A549 (cell line): ENCODE data around the gene GNL3L. TPM values are rescaled to one million over a fixed set of nuclear protein-coding genes. Genes with fewer than 3 reads are reported as not detected.

Source experiments
- ATAC-seq, 2 experiments: fragments of 200-7000 bp in 1 of 2; fragments of >200 bp in 1 of 2; cut with Nextera tagmentation in 1 of 2; cut with Tn5 transposase in 1 of 2; 3 replicates each; pipeline versions ENCODE4 v1.8.0 to v1.9.1; 2018 to 2020; ENCODE audit warnings: mild to moderate bottlenecking in 1 of 2, moderate library complexity in 1 of 2
- CTCF ChIA-PET: fragments of 300-600 bp; sonication (Branson Sonifier 250); formaldehyde crosslinking; extraction: SDS; loops from one replicate; lab custom pipeline; 2021; ENCODE audit warnings: antibody characterized with exemption, inconsistent platforms; lab: Yijun Ruan, JAX
- POLR2A ChIA-PET: fragments of 350-600 bp; formaldehyde crosslinking; extraction: SDS; loops from one replicate; lab custom pipeline; 2021; ENCODE audit warnings: antibody characterized with exemption, inconsistent platforms; lab: Yijun Ruan, JAX
- DNase-seq, 2 experiments: peaks; one replicate each; pipeline versions ENCODE4 v3.0.0 to v3.0.0-alpha.2; 2011 to 2016; ENCODE audit warnings: low read depth in 1 of 2, low spot score in 1 of 2
- FAIRE-seq: peaks from 2 replicates; lab custom pipeline; 2011; peaks lifted over from hg19 to GRCh38; lab: Jason Lieb, UNC
- H3K27ac ChIP-seq, 2 experiments: fragments of >200 bp; sonication (Bioruptor Twin); formaldehyde crosslinking; 3 replicates each; pipeline ENCODE4 v1.5.1; 2016 to 2017
- H3K4me1 ChIP-seq: fragments of >200 bp; sonication (Bioruptor Twin); formaldehyde crosslinking; 3 replicates; pipeline ENCODE4 v1.6.1; 2016
- H3K4me2 ChIP-seq: fragments of >200 bp; sonication (Bioruptor Twin); formaldehyde crosslinking; 3 replicates; pipeline ENCODE4 v1.6.1; 2016
- H3K4me3 ChIP-seq: fragments of >200 bp; sonication (Bioruptor Twin); formaldehyde crosslinking; 3 replicates; pipeline ENCODE4 v1.5.1; 2016
- H3K9me3 ChIP-seq: fragments of >200 bp; sonication (Bioruptor Twin); formaldehyde crosslinking; 3 replicates; pipeline ENCODE4 v1.6.1; 2016
- CHD2 ChIP-seq: fragments of 150-350 bp; IDR thresholded peaks from 2 replicates; pipeline ENCODE4 v1.6.1; 2014; ENCODE audit warnings: low read length; ENCODE audit not compliant: partially characterized antibody
- ESRRA ChIP-seq: fragments of 150-350 bp; IDR thresholded peaks from 2 replicates; pipeline ENCODE4 v1.6.1; 2014; ENCODE audit warnings: mild to moderate bottlenecking, low read length, borderline replicate concordance
- FOSB ChIP-seq: fragments of 250-450 bp; sonication (Bioruptor Pico); IDR thresholded peaks from 2 replicates; pipeline ENCODE4 v1.5.0; 2020; ENCODE audit warnings: mild to moderate bottlenecking, moderate library complexity
- FOXS1 ChIP-seq: fragments of 250-450 bp; sonication (Bioruptor Pico); IDR thresholded peaks from 2 replicates; pipeline ENCODE4 v1.5.0; 2020; ENCODE audit warnings: mild to moderate bottlenecking, moderate library complexity
- KDM1A ChIP-seq: fragments of 200-600 bp; sonication (generic); IDR thresholded peaks from 2 replicates; pipeline ENCODE4 v1.6.1; 2016; ENCODE audit warnings: low read depth, mild to moderate bottlenecking
- MAFK ChIP-seq: fragments of 450-650 bp; IDR thresholded peaks from 2 replicates; pipeline ENCODE4 v1.6.1; 2014; ENCODE audit not compliant: partially characterized antibody
- NFE2L2 ChIP-seq: fragments of 150-350 bp; conservative IDR thresholded peaks from 2 replicates; pipeline ENCODE4 v1.6.1; 2014; ENCODE audit warnings: low read length
- NPAS2 ChIP-seq: fragments of 250-450 bp; sonication (Bioruptor Pico); IDR thresholded peaks from 2 replicates; pipeline ENCODE4 v1.8.0; 2022; ENCODE audit warnings: mild to moderate bottlenecking, moderate library complexity, borderline replicate concordance
- PHF8 ChIP-seq: fragments of 200-600 bp; sonication (generic); IDR thresholded peaks from 2 replicates; pipeline ENCODE4 v1.6.1; 2016; ENCODE audit warnings: low read depth, mild to moderate bottlenecking, antibody characterized with exemption, moderate library complexity, borderline replicate concordance
- POLR2AphosphoS2 ChIP-seq: conservative IDR thresholded peaks from 2 replicates; pipeline ENCODE4 v1.6.1; 2012; ENCODE audit warnings: low read length, improper control_type of control experiment, inconsistent platforms
- RARB ChIP-seq: fragments of 250-450 bp; sonication (Bioruptor Pico); IDR thresholded peaks from 2 replicates; pipeline ENCODE4 v1.8.0; 2021; ENCODE audit warnings: mild to moderate bottlenecking, moderate library complexity
- RCOR1 ChIP-seq: fragments of 150-350 bp; IDR thresholded peaks from 2 replicates; pipeline ENCODE4 v1.6.1; 2014; ENCODE audit warnings: antibody characterized with exemption, low read length, low read depth
- RFX5 ChIP-seq: fragments of 450-650 bp; IDR thresholded peaks from 2 replicates; pipeline ENCODE4 v1.7.1; 2014; ENCODE audit warnings: antibody characterized with exemption, mild to moderate bottlenecking, moderate library complexity
- RNF2 ChIP-seq: fragments of 200-600 bp; sonication (generic); IDR thresholded peaks from 2 replicates; pipeline ENCODE4 v1.6.1; 2016; ENCODE audit warnings: low read depth, mild to moderate bottlenecking, antibody characterized with exemption, moderate library complexity, borderline replicate concordance
- SREBF2 ChIP-seq: fragments of 450-650 bp; IDR thresholded peaks from 2 replicates; pipeline ENCODE4 v1.6.1; 2014; ENCODE audit warnings: mild to moderate bottlenecking, moderate library complexity
- TFCP2L1 ChIP-seq: fragments of 250-450 bp; sonication (Bioruptor Pico); IDR thresholded peaks from 2 replicates; pipeline ENCODE4 v1.5.0; 2021; ENCODE audit warnings: mild to moderate bottlenecking
- ZC3H11A ChIP-seq: fragments of 450-650 bp; IDR thresholded peaks from 2 replicates; pipeline ENCODE4 v1.6.1; 2014; ENCODE audit warnings: antibody characterized with exemption, mild to moderate bottlenecking
- ZFP36 ChIP-seq: fragments of 450-650 bp; IDR thresholded peaks from 2 replicates; pipeline ENCODE4 v1.6.1; 2014; ENCODE audit warnings: borderline replicate concordance; ENCODE audit not compliant: partially characterized antibody
- ZNF302 ChIP-seq: fragments of 250-450 bp; sonication (Bioruptor Pico); IDR thresholded peaks from 2 replicates; pipeline ENCODE4 v1.9.0; 2021; ENCODE audit warnings: inconsistent platforms, mild to moderate bottlenecking, moderate library complexity
- WGBS: methylation state at CpG from one replicate; pipeline ENCODE4 v1.1.6; 2017; ENCODE audit errors: missing lambda C conversion rate; 5-methylcytosine and 5-hydroxymethylcytosine counted together
- polyA plus RNA-seq, 4 experiments: library from polyadenylated mRNA; depleted of rRNA in 3 of 4; stranded (reverse); fragments of >200 nt; fragmentation: RNase III in 1 of 4; extraction: RNeasy Plus Mini Kit Qiagen cat#74134 plus additional on column Dnase treatment in 1 of 4; gene quantifications; 2 replicates in 3 of 4; 3 replicates in 1 of 4; pipeline ENCODE4 v1.2.3, GENCODE V29; 2011 to 2017
- TF ChIP-seq, protein P1 (sequence below): IDR thresholded peaks from 2 replicates; pipeline ENCODE4 v1.6.1; 2012
- TF ChIP-seq, protein P2 (sequence below): IDR thresholded peaks from 2 replicates; pipeline ENCODE4 v1.6.1; 2012; ENCODE audit warnings: low read depth, borderline replicate concordance
- TF ChIP-seq, protein P3 (sequence below): fragments of 150-350 bp; IDR thresholded peaks from 2 replicates; pipeline ENCODE4 v1.6.1; 2014; ENCODE audit warnings: low read depth, mild to moderate bottlenecking, low read length
- TF ChIP-seq, protein P4 (sequence below): fragments of >200 bp; sonication (Bioruptor Twin); formaldehyde crosslinking; IDR thresholded peaks from 3 replicates; pipeline ENCODE4 v1.6.1; 2016
- TF ChIP-seq, protein P5 (sequence below): fragments of 250-450 bp; sonication (Bioruptor Pico); IDR thresholded peaks from 2 replicates; pipeline ENCODE4 v1.5.0; 2021; ENCODE audit warnings: mild to moderate bottlenecking, moderate library complexity, borderline replicate concordance
- TF ChIP-seq, protein P6 (sequence below): fragments of >200 bp; sonication (Bioruptor Twin); formaldehyde crosslinking; IDR thresholded peaks from 2 replicates; pipeline ENCODE4 v1.6.1; 2016

GNL3L gene
- polyA plus RNA-seq, 2 of the 4 experiments (the other 2 are of a cell fraction): 20.7 to 51.9 TPM

DNA sequence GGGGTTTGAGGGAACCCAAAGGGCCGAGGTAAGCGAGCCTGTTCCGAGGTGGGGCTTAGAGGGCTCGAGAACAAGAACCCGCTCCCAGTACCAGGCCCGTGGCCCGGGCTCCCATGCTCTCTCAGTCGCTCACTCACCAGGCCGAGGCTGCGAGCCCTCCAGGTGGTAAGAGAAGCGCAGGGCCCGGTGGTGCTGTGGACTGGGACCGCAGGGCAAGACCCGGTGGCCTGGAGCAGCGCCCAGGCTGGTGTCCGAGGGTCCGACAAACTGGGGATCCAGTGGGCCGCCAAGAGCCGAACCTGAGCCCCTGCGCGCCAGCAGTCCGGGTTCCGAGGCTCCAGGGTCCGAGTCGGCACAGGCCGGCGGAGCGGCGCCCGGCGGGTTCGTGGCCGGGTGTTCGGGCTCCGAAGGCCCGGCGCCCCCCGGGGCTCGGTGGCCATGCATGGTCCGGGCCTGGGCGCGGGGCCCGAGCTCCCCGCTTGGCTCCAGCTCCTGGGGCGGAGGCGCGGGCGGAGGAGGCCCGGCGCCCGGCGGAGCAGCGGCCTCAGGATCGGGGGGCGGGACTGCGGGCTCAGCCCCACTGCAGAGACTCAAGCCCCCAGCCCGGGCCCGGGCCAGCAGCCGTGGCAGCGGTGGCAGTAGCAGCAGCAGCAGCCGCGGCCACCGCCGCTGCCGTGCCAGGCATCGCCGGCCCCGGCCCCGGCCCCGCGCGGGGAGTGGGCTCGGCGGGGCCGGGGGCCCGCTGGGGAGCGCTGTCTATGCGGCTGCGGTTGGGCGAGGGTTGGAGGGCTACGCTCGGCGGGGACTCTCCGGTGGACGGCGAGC is 34.8 kb upstream of the GNL3L start:
- no peak for TF ChIP-seq SREBF2
- TF ChIP-seq NFE2L2: no peak
- TF ChIP-seq MAFK: no peak
- TF ChIP-seq PHF8: 0 out of 2 replicates have a peak, but pooled peaks have one; percentile 3
- Histone ChIP-seq H3K9me3 (no peaks in the 10 kb centered on the region), H3K27ac (peak overlapping the region; percentile 92 to 95), H3K4me2 (peak overlapping the region; percentile 81), H3K4me1 (peaks cover 22% of the 10 kb centered on the region), H3K4me3 (peak overlapping the region; percentile 88)
- ChIA-PET POLR2A (interaction anchor here (3.5 kb wide), 1 partner anchor 34 kb away, joined by 10 read pairs; the partner anchor contains the start of gene GNL3L), CTCF (no interaction called here)
- DNase-seq (peak in 1 of 2 experiments; percentile 20), FAIRE-seq (no peak), ATAC-seq (peak; percentile 46 to 57)
- WGBS: 23% methylated on average over 6 of the region's 86 CpGs

DNA sequence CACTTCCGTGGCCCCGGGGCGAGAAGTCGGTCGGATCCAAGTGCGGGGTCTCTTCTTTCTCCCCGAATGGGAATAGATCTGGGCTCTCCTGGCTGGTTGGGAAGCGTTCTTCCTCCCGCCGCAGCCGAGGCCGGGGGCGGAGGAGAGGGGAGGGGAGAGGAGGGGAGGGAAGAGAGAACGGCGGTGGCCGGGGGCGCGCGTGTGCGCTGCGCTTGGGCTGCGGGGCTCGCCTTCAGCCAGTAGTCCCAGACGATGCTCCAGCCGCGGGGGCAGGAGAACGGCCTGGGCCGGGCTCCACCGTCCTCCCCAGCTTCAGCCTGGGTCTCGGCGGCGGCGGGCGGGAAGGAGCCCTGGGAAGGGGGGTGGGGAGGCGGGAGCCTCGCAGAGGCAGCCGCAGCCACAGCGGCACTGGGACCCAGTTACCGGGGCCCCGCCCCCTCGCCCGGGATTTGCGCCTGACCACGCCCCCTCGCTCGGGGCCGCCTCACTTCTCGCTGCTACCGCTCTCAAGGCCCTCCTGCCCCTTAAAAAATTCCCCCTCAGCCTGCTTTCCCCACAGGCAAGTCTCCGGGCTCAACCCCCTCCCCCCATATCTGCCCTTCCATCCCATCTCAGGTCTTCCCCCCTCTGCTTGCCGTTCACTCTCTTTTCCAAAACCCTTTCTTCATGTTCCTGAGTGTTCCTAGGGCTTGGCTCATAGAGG is 34.1 kb upstream of the GNL3L start, which contains the start of gene FGD1:
Gene FGD1, minus strand, starts transcription at position 421 of the 703 bp plus-strand sequence. CDS start 802 bp downstream, outside the sequence.
- ChIA-PET POLR2A (interaction anchor here (3.5 kb wide), 1 partner anchor 34 kb away, joined by 10 read pairs; the partner anchor contains the start of gene GNL3L), CTCF (no interaction called here)
- Histone ChIP-seq H3K4me3 (peak within 1 kb of the TSS; percentile 88), H3K27ac (peak within 1 kb of the TSS; percentile 92 to 95), H3K4me1 (peaks cover 22% of the 10 kb centered on the region), H3K9me3 (no peaks in the 10 kb centered on the region), H3K4me2 (peak within 1 kb of the TSS; percentile 81)
- TF ChIP-seq, protein P1, sequence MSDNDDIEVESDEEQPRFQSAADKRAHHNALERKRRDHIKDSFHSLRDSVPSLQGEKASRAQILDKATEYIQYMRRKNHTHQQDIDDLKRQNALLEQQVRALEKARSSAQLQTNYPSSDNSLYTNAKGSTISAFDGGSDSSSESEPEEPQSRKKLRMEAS: 0 out of 2 replicates have a peak, but pooled peaks have one; percentile 19
- TF ChIP-seq SREBF2: no peak
- no peak for TF ChIP-seq TFCP2L1 (CRISPR knock-in tag)
- no peak for FAIRE-seq
- peak; percentile 64 to 82 for DNase-seq
- peak; percentile 82 to 86 for ATAC-seq
- 0% methylated on average over 6 of the region's 51 CpGs for WGBS

DNA sequence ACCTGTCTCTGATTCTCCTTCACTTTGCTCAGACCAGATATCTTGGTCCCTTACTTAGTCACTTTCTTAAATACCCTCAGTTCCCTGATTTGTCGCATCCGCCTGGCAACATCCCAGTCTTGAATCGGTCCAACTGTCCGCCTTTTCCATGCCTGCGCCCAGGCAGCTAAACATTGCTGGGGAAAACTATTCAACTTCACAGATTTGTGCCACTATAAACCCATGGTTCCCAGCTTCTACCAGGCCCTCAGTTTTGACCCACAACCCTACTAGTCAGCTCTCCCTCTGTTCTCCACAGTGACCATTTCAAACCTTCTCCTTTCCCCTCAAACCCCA is 33.5 kb upstream of the GNL3L start:
- Histone ChIP-seq H3K9me3 (no peaks in the 10 kb centered on the region), H3K4me1 (peaks cover 22% of the 10 kb centered on the region), H3K4me3 (peak overlapping the region; percentile 88), H3K4me2 (peak overlapping the region; percentile 81), H3K27ac (peak overlapping the region; percentile 92 to 95)
- DNase-seq (no peak), ATAC-seq (no peak; a peak in 1 of 6 replicates), FAIRE-seq (no peak)
- 94% methylated on average over 5 of the region's 5 CpGs for WGBS
- POLR2A ChIA-PET: interaction anchor here (3.5 kb wide), 1 partner anchor 33 kb away, joined by 10 read pairs; the partner anchor contains the start of gene GNL3L
- TF ChIP-seq ZFP36 (no peak), FOSB (CRISPR knock-in tag) (no peak), CHD2 (no peak), RFX5 (no peak), ESRRA (no peak), ZC3H11A (no peak), RNF2 (no peak), RCOR1 (no peak), RARB (no peak), KDM1A (no peak), POLR2AphosphoS2 (no peak), NPAS2 (no peak), MAFK (no peak), FOXS1 (CRISPR knock-in tag) (no peak), ZNF302 (CRISPR knock-in tag) (no peak)
- TF ChIP-seq, protein P2, sequence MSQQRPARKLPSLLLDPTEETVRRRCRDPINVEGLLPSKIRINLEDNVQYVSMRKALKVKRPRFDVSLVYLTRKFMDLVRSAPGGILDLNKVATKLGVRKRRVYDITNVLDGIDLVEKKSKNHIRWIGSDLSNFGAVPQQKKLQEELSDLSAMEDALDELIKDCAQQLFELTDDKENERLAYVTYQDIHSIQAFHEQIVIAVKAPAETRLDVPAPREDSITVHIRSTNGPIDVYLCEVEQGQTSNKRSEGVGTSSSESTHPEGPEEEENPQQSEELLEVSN: no peak
- TF ChIP-seq, protein P3, sequence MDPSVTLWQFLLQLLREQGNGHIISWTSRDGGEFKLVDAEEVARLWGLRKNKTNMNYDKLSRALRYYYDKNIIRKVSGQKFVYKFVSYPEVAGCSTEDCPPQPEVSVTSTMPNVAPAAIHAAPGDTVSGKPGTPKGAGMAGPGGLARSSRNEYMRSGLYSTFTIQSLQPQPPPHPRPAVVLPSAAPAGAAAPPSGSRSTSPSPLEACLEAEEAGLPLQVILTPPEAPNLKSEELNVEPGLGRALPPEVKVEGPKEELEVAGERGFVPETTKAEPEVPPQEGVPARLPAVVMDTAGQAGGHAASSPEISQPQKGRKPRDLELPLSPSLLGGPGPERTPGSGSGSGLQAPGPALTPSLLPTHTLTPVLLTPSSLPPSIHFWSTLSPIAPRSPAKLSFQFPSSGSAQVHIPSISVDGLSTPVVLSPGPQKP: no peak
- TF ChIP-seq, protein P4, sequence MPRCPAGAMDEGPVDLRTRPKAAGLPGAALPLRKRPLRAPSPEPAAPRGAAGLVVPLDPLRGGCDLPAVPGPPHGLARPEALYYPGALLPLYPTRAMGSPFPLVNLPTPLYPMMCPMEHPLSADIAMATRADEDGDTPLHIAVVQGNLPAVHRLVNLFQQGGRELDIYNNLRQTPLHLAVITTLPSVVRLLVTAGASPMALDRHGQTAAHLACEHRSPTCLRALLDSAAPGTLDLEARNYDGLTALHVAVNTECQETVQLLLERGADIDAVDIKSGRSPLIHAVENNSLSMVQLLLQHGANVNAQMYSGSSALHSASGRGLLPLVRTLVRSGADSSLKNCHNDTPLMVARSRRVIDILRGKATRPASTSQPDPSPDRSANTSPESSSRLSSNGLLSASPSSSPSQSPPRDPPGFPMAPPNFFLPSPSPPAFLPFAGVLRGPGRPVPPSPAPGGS: no peak
- TF ChIP-seq, protein P5, sequence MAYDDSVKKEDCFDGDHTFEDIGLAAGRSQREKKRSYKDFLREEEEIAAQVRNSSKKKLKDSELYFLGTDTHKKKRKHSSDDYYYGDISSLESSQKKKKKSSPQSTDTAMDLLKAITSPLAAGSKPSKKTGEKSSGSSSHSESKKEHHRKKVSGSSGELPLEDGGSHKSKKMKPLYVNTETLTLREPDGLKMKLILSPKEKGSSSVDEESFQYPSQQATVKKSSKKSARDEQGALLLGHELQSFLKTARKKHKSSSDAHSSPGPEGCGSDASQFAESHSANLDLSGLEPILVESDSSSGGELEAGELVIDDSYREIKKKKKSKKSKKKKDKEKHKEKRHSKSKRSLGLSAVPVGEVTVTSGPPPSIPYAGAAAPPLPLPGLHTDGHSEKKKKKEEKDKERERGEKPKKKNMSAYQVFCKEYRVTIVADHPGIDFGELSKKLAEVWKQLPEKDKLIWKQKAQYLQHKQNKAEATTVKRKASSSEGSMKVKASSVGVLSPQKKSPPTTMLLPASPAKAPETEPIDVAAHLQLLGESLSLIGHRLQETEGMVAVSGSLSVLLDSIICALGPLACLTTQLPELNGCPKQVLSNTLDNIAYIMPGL (CRISPR knock-in tag): no peak
- TF ChIP-seq, protein P6, sequence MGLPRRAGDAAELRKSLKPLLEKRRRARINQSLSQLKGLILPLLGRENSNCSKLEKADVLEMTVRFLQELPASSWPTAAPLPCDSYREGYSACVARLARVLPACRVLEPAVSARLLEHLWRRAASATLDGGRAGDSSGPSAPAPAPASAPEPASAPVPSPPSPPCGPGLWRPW: no peak
- CTCF ChIA-PET: no interaction called here
